Subcutaneous adipose tissue (tissue), 4 donors: ENCODE results near the gene TTC28. TPM values are rescaled to one million over a fixed set of nuclear protein-coding genes. Genes with fewer than 3 reads are reported as not detected.

Source experiments
- CTCF ChIP-seq: fragments of 450-650 bp; IDR thresholded peaks from one replicate; pipeline ENCODE4 v1.5.1; 2016; ENCODE audit warnings: low read depth, mild to moderate bottlenecking, control low read depth, antibody characterized with exemption, moderate library complexity
- total RNA-seq, 4 donors: library from RNA; depleted of rRNA; stranded (reverse); fragments of >200 nt; gene quantifications; one replicate each; pipeline ENCODE4 v1.1.0, GENCODE V29; 2016

TTC28 gene
- total RNA-seq, 4 donors from 2014 or later, result 42.6 to 71.6 (median 43.4) TPM

- TF ChIP-seq CTCF, result no peak
Observed at GRCh38 chr22:27982106-27982505, 697.5 kb downstream of the TTC28 start.

- no peak for TF ChIP-seq CTCF
Observed at GRCh38 chr22:27980424-27981148, 699.1 kb downstream of the TTC28 start.

DNA sequence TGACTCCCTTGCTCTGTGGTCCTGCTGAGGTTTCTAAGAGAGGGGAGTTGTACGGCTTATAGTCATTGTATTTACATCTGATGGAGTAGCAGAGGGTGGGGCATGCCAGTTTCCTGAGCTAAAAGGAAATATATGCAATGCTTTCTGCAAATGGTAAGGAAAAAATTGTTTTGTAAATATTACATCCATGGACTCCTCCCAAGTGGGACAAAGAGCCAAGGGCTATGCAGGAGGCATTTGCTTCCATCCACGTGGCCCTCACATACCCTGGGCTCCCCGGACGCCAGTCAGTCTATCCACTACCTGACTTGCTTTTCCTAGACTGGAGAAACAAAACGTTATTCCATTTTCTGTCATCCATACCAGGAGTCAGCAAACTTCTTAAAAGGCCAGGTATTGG, 700.8 kb downstream of the TTC28 start:
- no peak for TF ChIP-seq CTCF

GRCh38 chr22:27978317-27978716, 701.3 kb downstream of the TTC28 start:
- TF ChIP-seq CTCF, result no peak

DNA sequence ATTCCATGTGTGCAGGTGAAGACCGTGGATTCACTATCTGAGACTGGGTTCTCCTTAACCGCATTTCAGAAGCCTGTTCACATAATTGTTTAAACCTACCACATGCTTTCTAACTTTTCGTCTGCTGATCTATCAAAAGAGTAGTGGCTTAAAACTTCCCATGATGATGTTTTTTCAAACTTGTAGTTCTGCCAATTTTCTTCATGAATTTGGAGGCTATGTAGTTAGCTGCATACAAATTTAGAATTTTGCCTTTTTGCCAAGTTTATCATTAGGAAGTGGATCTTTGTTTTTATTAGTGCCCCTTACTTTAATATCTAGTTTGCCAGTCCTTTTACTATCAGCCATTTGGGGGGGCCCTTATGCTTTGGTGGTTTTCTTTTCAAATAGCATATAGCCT, 703.1 kb downstream of the TTC28 start:
- no peak for TF ChIP-seq CTCF

DNA sequence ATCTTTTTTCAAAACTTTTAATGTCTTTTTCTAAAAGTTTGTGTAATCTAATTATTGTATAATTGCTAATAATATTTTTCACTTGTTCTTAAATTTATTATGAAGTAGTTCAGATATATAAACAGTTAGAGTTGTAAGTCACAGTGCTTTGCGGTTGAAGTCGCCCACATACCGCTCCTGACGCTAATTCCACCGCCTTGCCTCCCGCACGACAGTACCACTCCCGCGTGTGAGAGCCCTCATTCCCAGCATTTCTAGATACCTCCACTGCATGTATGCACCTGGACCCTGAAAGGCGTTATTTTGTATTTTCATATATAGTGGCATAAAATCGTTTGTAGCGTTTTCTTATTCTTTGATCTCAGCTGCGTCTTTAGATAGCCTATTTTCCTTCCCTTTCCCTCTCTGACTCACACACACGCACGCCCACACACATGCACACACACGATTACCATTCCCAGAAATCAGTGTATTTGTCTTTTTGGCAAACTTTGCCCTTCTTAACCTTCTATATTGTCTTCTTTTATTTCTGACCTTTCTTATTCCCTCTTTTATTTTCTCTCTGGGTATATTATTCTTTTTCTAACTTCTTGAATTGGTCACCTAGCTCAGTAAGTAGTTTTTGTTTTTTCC, 704.1 kb downstream of the TTC28 start:
- TF ChIP-seq CTCF, result no peak

GRCh38 chr22:27973846-27974245, 705.8 kb downstream of the TTC28 start:
- no peak for TF ChIP-seq CTCF
